Gastrocnemius medialis (tissue), 4 donors: ENCODE data around the gene ZNF384. TPM values are rescaled to one million over a fixed set of nuclear protein-coding genes. Genes with fewer than 3 reads are reported as not detected.

Source experiments
- ATAC-seq, 2 donors: fragments of 150-250 bp; one replicate each; pipeline ENCODE4 v1.9.1; 2016
- DNase-seq, 2 donors: peaks; one replicate each; pipeline ENCODE4 v3.0.0-alpha.2; 2019
- H3K27ac ChIP-seq, 4 donors: fragments of 200-600 bp; sonication (generic); 1 replicate in 1 of 4; 2 replicates in 3 of 4; pipeline ENCODE4 v1.5.1; 2016 to 2018; ENCODE audit warnings: mild to moderate bottlenecking in 2 of 4, moderate library complexity in 1 of 4
- H3K27me3 ChIP-seq, 3 donors: fragments of 200-600 bp; sonication (generic) in 2 of 3; 1 replicate in 1 of 3; 2 replicates in 2 of 3; pipeline versions ENCODE4 v1.5.1 to v1.6.0; 2016 to 2019; ENCODE audit warnings: mild to moderate bottlenecking in 1 of 3, moderate library complexity in 1 of 3
- H3K36me3 ChIP-seq, 2 donors: fragments of 200-600 bp; sonication (generic) in 1 of 2; one replicate each; pipeline ENCODE4 v1.5.1; 2017 to 2018
- H3K4me1 ChIP-seq, 2 donors: fragments of 200-600 bp; sonication (generic) in 1 of 2; one replicate each; pipeline ENCODE4 v1.5.1; 2016 to 2017; ENCODE audit warnings: mild to moderate bottlenecking in 2 of 2
- H3K4me3 ChIP-seq, 4 donors: fragments of 200-600 bp; sonication (generic) in 3 of 4; 1 replicate in 1 of 4; 2 replicates in 3 of 4; pipeline ENCODE4 v1.5.1; 2016 to 2019; ENCODE audit warnings: mild to moderate bottlenecking in 2 of 4
- H3K9me3 ChIP-seq, 3 donors: fragments of 200-600 bp; sonication (generic) in 2 of 3; 1 replicate in 1 of 3; 2 replicates in 2 of 3; pipeline ENCODE4 v1.5.1; 2016 to 2019
- CTCF ChIP-seq, 5 experiments: fragments of 450-650 bp in 3 of 5; fragments of 200-600 bp in 2 of 5; sonication (generic) in 2 of 5; IDR thresholded peaks in 4 of 5; conservative IDR thresholded peaks in 1 of 5; 1 replicate in 4 of 5; 2 replicates in 1 of 5; pipeline ENCODE4 v1.5.1; 2016 to 2019; ENCODE audit warnings: antibody characterized with exemption in 5 of 5, mild to moderate bottlenecking in 3 of 5, moderate library complexity in 3 of 5
- POLR2A ChIP-seq, 2 donors: fragments of 450-650 bp; IDR thresholded peaks; one replicate each; pipeline ENCODE4 v1.6.1; 2017; ENCODE audit warnings: antibody characterized with exemption in 2 of 2, mild to moderate bottlenecking in 2 of 2, moderate library complexity in 2 of 2
- in situ Hi-C, 4 donors: fragments of 200-750 bp; cut with MboI; loops; one replicate each; pipeline versions ENCODE4 v1.15.0 to v1.8.0; 2017; ENCODE audit warnings: low sequenced_read_pairs in 4 of 4
- intact Hi-C: fragments of 100-400 bp; cut with DNase I; formaldehyde crosslinking; loops from one replicate; pipeline ENCODE4 v1.15.1; 2023; ENCODE audit warnings: low total_unique reads
- total RNA-seq, 4 donors: library from RNA; depleted of rRNA; stranded (reverse); fragments of >200 nt; gene quantifications; one replicate each; pipeline versions ENCODE4 v1.1.0 to v1.2.3, GENCODE V29; 2016

Gene ZNF384
- 10 to 100 TPM; 22.4 to 35.3 (median 27.9) TPM for total RNA-seq

GRCh38 chr12:6688999-6689882, at the start of gene ZNF384:
TSS of gene ZNF384 (minus strand) at chr12:6689375. CDS start at chr12:6679520, 9,855 bp downstream.
- peak within 1 kb of the TSS; percentile 79 to 92 (median 88) for H3K4me3 ChIP-seq
- TF ChIP-seq CTCF (IDR thresholded peaks at IDR 0.05 in 4 of 5, conservative IDR thresholded peaks at IDR 0.05 in 1 of 5) (peak in 4 of 5 experiments; percentile 27 to 54 (median 38)), POLR2A (IDR thresholded peaks at IDR 0.05) (peak; percentile 44 to 68)
- H3K36me3 ChIP-seq = no peaks in the 10 kb centered on the region
- DNase-seq = peak; percentile 98
- no peaks in the 10 kb centered on the region for H3K27me3 ChIP-seq
- H3K27ac ChIP-seq = peak within 1 kb of the TSS; percentile 94 to 98 (median 96)
- H3K4me1 ChIP-seq = peaks cover 27 to 30% of the 10 kb centered on the region in 2 donors
- no peaks in the 10 kb centered on the region for H3K9me3 ChIP-seq
- intact Hi-C loops (loop anchor here (1.0 to 10.0 kb wide), 10 partner anchors 26 to 352 kb away; partner anchors contain the start of genes EMG1, ING4, MLF2 and MRPL51), in situ Hi-C loops (no loop called here)
- ATAC-seq = peak; percentile 94 to 98

GRCh38 chr12:6736754-6737153, 47.6 kb upstream of the ZNF384 start:
- no peaks in the 10 kb centered on the region for H3K9me3 ChIP-seq
- H3K36me3 ChIP-seq = peaks cover 0 to 8% of the 10 kb centered on the region in 2 donors
- no peaks in the 10 kb centered on the region for H3K27me3 ChIP-seq
- intact Hi-C loops = loop anchor here (5.0 kb wide), 1 partner anchor 91 kb away; the partner anchor contains the start of gene P3H3
- no peak for TF ChIP-seq CTCF (IDR thresholded peaks at IDR 0.05 in 4 of 5, conservative IDR thresholded peaks at IDR 0.05 in 1 of 5)
- no peak for TF ChIP-seq POLR2A (IDR thresholded peaks at IDR 0.05)
- no peak overlapping the region for H3K27ac ChIP-seq
- in situ Hi-C loops = loop anchor here in 1 of 4 donors (5.0 to 10.0 kb wide), 2 partner anchors 46 to 108 kb away; partner anchors contain the start of gene GNB3
- no peak for DNase-seq
- no peak overlapping the region for H3K4me3 ChIP-seq
- H3K4me1 ChIP-seq = peaks cover 0 to 9% of the 10 kb centered on the region in 2 donors
- ATAC-seq = no peak

GRCh38 chr12:6735448-6736191, 46.4 kb upstream of the ZNF384 start:
- Histone ChIP-seq H3K9me3 (no peaks in the 10 kb centered on the region), H3K27me3 (no peaks in the 10 kb centered on the region), H3K4me3 (no peak overlapping the region), H3K27ac (peak overlapping the region; percentile 66 to 76 (median 72)), H3K4me1 (peaks cover 0 to 9% of the 10 kb centered on the region in 2 donors), H3K36me3 (peaks cover 0 to 19% of the 10 kb centered on the region in 2 donors)
- in situ Hi-C loops (loop anchor here in 1 of 4 donors (5.0 to 10.0 kb wide), 2 partner anchors 47 to 109 kb away; partner anchors contain the start of gene GNB3), intact Hi-C loops (loop anchor here (1.0 to 5.0 kb wide), 3 partner anchors 18 to 92 kb away; partner anchors contain the start of genes MLF2 and P3H3)
- TF ChIP-seq CTCF (IDR thresholded peaks at IDR 0.05 in 4 of 5, conservative IDR thresholded peaks at IDR 0.05 in 1 of 5) (peak; percentile 59 to 78 (median 70)), POLR2A (IDR thresholded peaks at IDR 0.05) (no peak)
- DNase-seq (peak; percentile 43 to 72), ATAC-seq (peak; percentile 94 to 95)
